GM10847 (cell line): ENCODE data around the gene CDKN3.
A peak's percentile ranks its signal among the peaks of the same experiment; 100 is the strongest.

Source experiments
- POLR2A ChIP-seq: IDR thresholded peaks from 2 replicates; pipeline ENCODE4 v1.6.1; 2011; ENCODE audit not compliant: insufficient read length; ENCODE audit errors: extremely low read depth

CDKN3 gene

GRCh38 chr14:54440476-54440872 is 43.7 kb downstream of the CDKN3 start:
- no peak for TF ChIP-seq POLR2A

GRCh38 chr14:54440873-54441868 is 44.4 kb downstream of the CDKN3 start, which contains the start of gene CNIH1:
CNIH1 (minus strand) TSS chr14:54441374; CDS start chr14:54441327, 47 bp downstream.
- peak; percentile 87 for TF ChIP-seq POLR2A

GRCh38 chr14:54443981-54444380 is 47.2 kb downstream of the CDKN3 start:
- no peak for TF ChIP-seq POLR2A

- TF ChIP-seq POLR2A: no peak
Measured at GRCh38 chr14:54444681-54445080, 47.9 kb downstream of the CDKN3 start.

- no peak for TF ChIP-seq POLR2A
Measured at GRCh38 chr14:54446161-54446693, 49.4 kb downstream of the CDKN3 start.

- TF ChIP-seq POLR2A: no peak
Measured at GRCh38 chr14:54447231-54447692, 50.5 kb downstream of the CDKN3 start.

- TF ChIP-seq POLR2A: no peak
Measured at GRCh38 chr14:54450535-54450934, 53.7 kb downstream of the CDKN3 start.

GRCh38 chr14:54451121-54451601 is 54.4 kb downstream of the CDKN3 start:
- no peak for TF ChIP-seq POLR2A

GRCh38 chr14:54451961-54452360 is 55.2 kb downstream of the CDKN3 start:
- no peak for TF ChIP-seq POLR2A

- no peak for TF ChIP-seq POLR2A
Measured at GRCh38 chr14:54453252-54453651, 56.4 kb downstream of the CDKN3 start.

- TF ChIP-seq POLR2A: no peak
Measured at GRCh38 chr14:54455363-54455762, 58.6 kb downstream of the CDKN3 start.

GRCh38 chr14:54457609-54457996 is 60.8 kb downstream of the CDKN3 start:
- no peak for TF ChIP-seq POLR2A

GRCh38 chr14:54459106-54459505 is 62.3 kb downstream of the CDKN3 start:
- no peak for TF ChIP-seq POLR2A

GRCh38 chr14:54462048-54462447 is 65.2 kb downstream of the CDKN3 start:
- TF ChIP-seq POLR2A: no peak

GRCh38 chr14:54465654-54466053 is 68.8 kb downstream of the CDKN3 start:
- no peak for TF ChIP-seq POLR2A

GRCh38 chr14:54467280-54467679 is 70.5 kb downstream of the CDKN3 start:
- no peak for TF ChIP-seq POLR2A
